Right lobe of liver (tissue), 6 donors: ENCODE measurements around the gene AWAT1. TPM values are rescaled to one million over a fixed set of nuclear protein-coding genes. Genes with fewer than 3 reads are reported as not detected.

Experiments used
- ATAC-seq, 4 donors: fragments of 200-7000 bp; cut with Tn5 transposase; one replicate each; pipeline ENCODE4 v1.9.1; 2020; ENCODE audit warnings: mild to moderate bottlenecking in 4 of 4, moderate library complexity in 4 of 4
- DNase-seq, 3 donors: peaks; one replicate each; pipeline ENCODE4 v3.0.0-alpha.2; 2020
- H3K27ac ChIP-seq, 3 donors: fragments of 200-600 bp; one replicate each; pipeline ENCODE4 v1.8.0; 2022
- H3K27me3 ChIP-seq, 2 donors: fragments of 200-600 bp; one replicate each; pipeline ENCODE4 v1.8.0; 2022
- H3K36me3 ChIP-seq, 4 donors: fragments of 200-600 bp; sonication (generic) in 1 of 4; one replicate each; pipeline versions ENCODE4 v1.5.1 to v1.8.0; 2017 to 2022; ENCODE audit warnings: control low read depth in 1 of 4
- H3K4me1 ChIP-seq, 4 donors: fragments of 200-600 bp; sonication (generic) in 1 of 4; one replicate each; pipeline versions ENCODE4 v1.5.1 to v1.8.0; 2017 to 2022; ENCODE audit warnings: control low read depth in 1 of 4
- H3K4me3 ChIP-seq, 3 donors: fragments of 200-600 bp; one replicate each; pipeline ENCODE4 v1.8.0; 2022
- H3K9me3 ChIP-seq, 4 donors: fragments of 200-600 bp; sonication (generic) in 1 of 4; one replicate each; pipeline versions ENCODE4 v1.5.1 to v1.8.0; 2017 to 2022; ENCODE audit warnings: control low read depth in 1 of 4
- POLR2A ChIP-seq: fragments of 450-650 bp; IDR thresholded peaks from one replicate; pipeline ENCODE4 v1.6.1; 2017; ENCODE audit warnings: antibody characterized with exemption, mild to moderate bottlenecking
- WGBS: methylation state at CpG from one replicate; pipeline ENCODE4 v1.1.6; 2018; ENCODE audit warnings: low coverage, low lambda C conversion rate; ENCODE audit not compliant: insufficient coverage; ENCODE audit errors: missing lambda C conversion rate; 5-methylcytosine and 5-hydroxymethylcytosine counted together
- intact Hi-C, 2 donors: fragments of 100-400 bp; cut with DNase I; formaldehyde crosslinking; loops; one replicate each; pipeline versions ENCODE4 v1.11.2 to v1.14.1; 2022
- total RNA-seq, 6 experiments: library from RNA; depleted of rRNA in 2 of 6; stranded (reverse); fragments of >200 nt in 2 of 6; fragmentation: NEBNext Ultra II Directional in 3 of 6; extraction: Animal tissue kit (Norgen Biotek cat#: 25700) in 3 of 6; gene quantifications; one replicate each; pipeline versions ENCODE4 v1.1.0 to v1.2.4, GENCODE V29; 2016 to 2023
- TF ChIP-seq, protein P1 (sequence below), 4 donors: fragments of 200-600 bp in 3 of 4; fragments of 450-650 bp in 1 of 4; IDR thresholded peaks; one replicate each; pipeline versions ENCODE4 v1.5.1 to v1.8.0; 2016 to 2022; ENCODE audit warnings: antibody characterized with exemption in 4 of 4, mild to moderate bottlenecking in 2 of 4
- donor health status: DM: no; HTN: yes; CAD: no.
- donor health status: DM: no; HTN: no; CAD: no.
- donor health status: DM: no; HTN: no; CAD: no.
- donor health status: DM: no; HTN: yes; CAD: no.
- donor health status: DM: no; HTN: yes; CAD: no.

The AWAT1 gene
- total RNA-seq, 6 experiments from 2014 or later = not detected

DNA sequence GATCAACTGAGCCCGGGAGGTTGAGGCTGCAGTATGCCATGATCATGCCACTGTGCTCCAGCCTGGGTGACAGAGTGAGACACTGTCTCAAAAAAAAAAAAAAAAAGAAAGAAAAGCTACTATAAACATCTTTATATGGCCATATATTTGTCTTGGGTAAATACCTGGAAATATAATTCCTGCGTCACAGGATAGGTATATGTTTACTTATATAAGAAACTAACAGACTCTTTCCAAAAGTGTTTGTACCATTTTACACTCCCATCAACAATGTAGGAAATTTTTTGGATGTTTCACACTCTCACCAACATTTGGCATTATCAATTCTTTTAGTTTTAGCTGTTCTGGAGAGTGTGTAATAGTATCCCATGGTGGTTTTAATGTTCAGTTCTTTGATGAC lies 12.8 kb downstream of the AWAT1 start:
- H3K9me3 ChIP-seq = no peaks in the 10 kb centered on the region
- TF ChIP-seq, protein P1, sequence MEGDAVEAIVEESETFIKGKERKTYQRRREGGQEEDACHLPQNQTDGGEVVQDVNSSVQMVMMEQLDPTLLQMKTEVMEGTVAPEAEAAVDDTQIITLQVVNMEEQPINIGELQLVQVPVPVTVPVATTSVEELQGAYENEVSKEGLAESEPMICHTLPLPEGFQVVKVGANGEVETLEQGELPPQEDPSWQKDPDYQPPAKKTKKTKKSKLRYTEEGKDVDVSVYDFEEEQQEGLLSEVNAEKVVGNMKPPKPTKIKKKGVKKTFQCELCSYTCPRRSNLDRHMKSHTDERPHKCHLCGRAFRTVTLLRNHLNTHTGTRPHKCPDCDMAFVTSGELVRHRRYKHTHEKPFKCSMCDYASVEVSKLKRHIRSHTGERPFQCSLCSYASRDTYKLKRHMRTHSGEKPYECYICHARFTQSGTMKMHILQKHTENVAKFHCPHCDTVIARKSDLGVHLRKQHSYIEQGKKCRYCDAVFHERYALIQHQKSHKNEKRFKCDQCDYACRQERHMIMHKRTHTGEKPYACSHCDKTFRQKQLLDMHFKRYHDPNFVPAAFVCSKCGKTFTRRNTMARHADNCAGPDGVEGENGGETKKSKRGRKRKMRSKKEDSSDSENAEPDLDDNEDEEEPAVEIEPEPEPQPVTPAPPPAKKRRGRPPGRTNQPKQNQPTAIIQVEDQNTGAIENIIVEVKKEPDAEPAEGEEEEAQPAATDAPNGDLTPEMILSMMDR (IDR thresholded peaks at IDR 0.05) = no peak
- no peak for TF ChIP-seq POLR2A
- no peak for DNase-seq
- no peaks in the 10 kb centered on the region for H3K27me3 ChIP-seq
- no peaks in the 10 kb centered on the region for H3K36me3 ChIP-seq
- no peak overlapping the region for H3K4me3 ChIP-seq
- intact Hi-C loops = no loop called here
- WGBS = 66% methylated on average over 2 of the region's 2 CpGs
- H3K4me1 ChIP-seq = no peaks in the 10 kb centered on the region
- H3K27ac ChIP-seq = no peak overlapping the region
- ATAC-seq = no peak

DNA sequence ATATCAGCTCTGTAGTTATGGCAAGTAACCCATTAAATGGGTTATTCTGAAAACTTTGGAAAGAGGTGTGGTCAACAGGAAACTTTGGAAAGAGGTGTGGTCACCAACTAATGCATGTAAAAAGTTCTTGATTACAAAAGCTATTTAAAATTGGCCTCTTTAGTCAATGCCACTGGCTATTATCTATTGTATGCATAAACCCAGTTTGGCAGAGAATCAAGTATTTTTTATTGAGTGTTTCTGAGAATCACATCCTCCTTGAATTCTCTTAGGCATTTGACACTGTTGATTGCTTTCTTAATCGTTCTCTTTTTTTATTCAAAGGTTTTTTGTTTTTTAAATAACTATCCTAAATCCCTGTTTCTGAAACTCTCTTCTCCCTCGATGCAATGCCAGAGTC lies 18.0 kb downstream of the AWAT1 start:
- DNase-seq = no peak
- H3K36me3 ChIP-seq = no peaks in the 10 kb centered on the region
- ATAC-seq = no peak
- intact Hi-C loops = no loop called here
- H3K27ac ChIP-seq = no peak overlapping the region
- 45% methylated on average over 2 of the region's 2 CpGs for WGBS
- H3K4me1 ChIP-seq = no peaks in the 10 kb centered on the region
- H3K9me3 ChIP-seq = no peaks in the 10 kb centered on the region
- no peak for TF ChIP-seq POLR2A
- TF ChIP-seq, protein P1 (IDR thresholded peaks at IDR 0.05) = no peak
- H3K27me3 ChIP-seq = no peaks in the 10 kb centered on the region
- H3K4me3 ChIP-seq = no peak overlapping the region

DNA sequence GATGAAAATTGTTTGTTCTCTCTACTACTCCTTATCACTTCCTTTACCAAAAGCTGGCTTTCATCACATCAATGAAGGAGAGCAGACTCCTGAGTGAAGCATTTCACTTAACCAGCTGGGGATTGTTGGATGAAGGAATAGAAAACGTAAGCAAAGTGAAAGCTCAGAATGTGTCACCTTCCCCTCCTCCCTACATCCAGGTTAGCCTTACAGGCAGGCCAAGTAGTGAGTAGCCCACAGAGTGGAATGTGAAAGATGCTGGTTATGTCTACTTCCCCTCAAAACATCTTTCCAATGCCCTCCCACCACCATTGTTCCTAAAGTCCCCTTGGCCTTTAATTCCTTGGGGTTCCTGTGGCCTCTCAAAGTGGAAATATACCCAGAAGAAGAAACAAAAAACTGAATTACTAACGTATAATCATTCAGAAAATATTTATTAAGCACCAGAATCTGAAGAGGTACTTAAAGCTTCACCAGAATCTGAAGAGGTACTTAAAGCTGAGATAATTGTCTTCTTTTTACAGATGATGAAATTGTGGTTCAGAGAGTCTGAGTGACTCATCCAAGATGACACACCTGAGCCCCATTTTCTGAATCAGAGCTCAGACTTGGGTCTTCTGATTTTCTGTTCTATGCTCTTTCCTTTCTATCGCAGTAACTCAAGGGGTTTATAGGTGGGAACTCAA lies 19.1 kb downstream of the AWAT1 start:
- intact Hi-C loops = no loop called here
- no peaks in the 10 kb centered on the region for H3K4me1 ChIP-seq
- no peaks in the 10 kb centered on the region for H3K27me3 ChIP-seq
- DNase-seq (no peak), ATAC-seq (no peak)
- TF ChIP-seq POLR2A = no peak
- TF ChIP-seq, protein P1 (IDR thresholded peaks at IDR 0.05) = no peak
- H3K36me3 ChIP-seq = no peaks in the 10 kb centered on the region
- no peaks in the 10 kb centered on the region for H3K9me3 ChIP-seq
- H3K27ac ChIP-seq = no peak overlapping the region
- 49% methylated on average over 3 of the region's 3 CpGs for WGBS
- no peak overlapping the region for H3K4me3 ChIP-seq

DNA sequence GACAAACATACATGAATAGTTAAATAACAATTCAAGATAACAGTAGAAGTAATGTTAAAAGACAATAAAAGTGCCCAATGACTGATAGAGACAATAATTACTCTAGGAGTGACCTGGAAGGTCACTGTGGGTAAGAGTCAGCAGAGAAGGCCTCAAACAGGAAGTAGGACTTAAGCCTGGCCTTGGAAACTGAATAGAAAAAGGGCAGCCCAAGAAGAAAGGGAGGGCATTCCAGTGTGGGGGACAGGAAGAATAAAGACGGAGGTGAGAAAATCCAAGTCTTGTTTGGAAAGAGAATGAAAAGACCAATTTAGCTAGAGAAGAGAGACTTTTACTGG lies 19.6 kb downstream of the AWAT1 start:
- intact Hi-C loops = no loop called here

More for the DNA sequence above, 19.6 kb downstream of the AWAT1 start:
- Histone ChIP-seq H3K9me3 (no peaks in the 10 kb centered on the region), H3K27me3 (no peaks in the 10 kb centered on the region), H3K27ac (no peak overlapping the region), H3K4me3 (no peak overlapping the region), H3K36me3 (no peaks in the 10 kb centered on the region), H3K4me1 (no peaks in the 10 kb centered on the region)
- ATAC-seq (no peak), DNase-seq (no peak)
- TF ChIP-seq, protein P1 (IDR thresholded peaks at IDR 0.05) = no peak
- no peak for TF ChIP-seq POLR2A
- WGBS = 63% methylated on average over 1 of the region's 1 CpG
